Stimulated activated CD8-positive, alpha-beta memory T cell treated with anti-CD3 and anti-CD28 coated beads, Interleukin-12 subunit alpha, Interleukin-12 subunit beta, amount 100 ng/mL, for 24 hours (primary cell): ENCODE data around the gene TDRD3.

Source experiments
- DNase-seq: peaks from one replicate; pipeline ENCODE4 v3.0.0-alpha.2; 2020; ENCODE audit errors: extremely low read depth

Gene TDRD3

GRCh38 chr13:60575142-60575541, 178.1 kb downstream of the TDRD3 start:
- no peak for DNase-seq

GRCh38 chr13:60577761-60578160, 180.7 kb downstream of the TDRD3 start:
- no peak for DNase-seq

GRCh38 chr13:60583196-60583888, 186.3 kb downstream of the TDRD3 start:
- DNase-seq: no peak

- DNase-seq: no peak
Measured at GRCh38 chr13:60583911-60584753, 187.1 kb downstream of the TDRD3 start.

GRCh38 chr13:60584976-60585375, 188.0 kb downstream of the TDRD3 start:
- no peak for DNase-seq

- no peak for DNase-seq
Measured at GRCh38 chr13:60590800-60591747, 194.1 kb downstream of the TDRD3 start.

- no peak for DNase-seq
Measured at GRCh38 chr13:60603049-60603448, 206.0 kb downstream of the TDRD3 start.

GRCh38 chr13:60604058-60604457, 207.0 kb downstream of the TDRD3 start:
- DNase-seq: no peak

- DNase-seq: no peak
Measured at GRCh38 chr13:60608954-60609353, 211.9 kb downstream of the TDRD3 start.

- no peak for DNase-seq
Measured at GRCh38 chr13:60611523-60611922, 214.5 kb downstream of the TDRD3 start.

GRCh38 chr13:60612593-60612992, 215.6 kb downstream of the TDRD3 start:
- DNase-seq: no peak

GRCh38 chr13:60613080-60613479, 216.1 kb downstream of the TDRD3 start:
- no peak for DNase-seq

- no peak for DNase-seq
Measured at GRCh38 chr13:60617991-60618733, 221.1 kb downstream of the TDRD3 start.

GRCh38 chr13:60619461-60619860, 222.4 kb downstream of the TDRD3 start:
- no peak for DNase-seq

GRCh38 chr13:60620611-60621395, 223.8 kb downstream of the TDRD3 start:
- no peak for DNase-seq

- no peak for DNase-seq
Measured at GRCh38 chr13:60623151-60623550, 226.1 kb downstream of the TDRD3 start.
